KG1 (cell line): ENCODE data around the gene TRIM58.

Source experiments
- DNase-seq: peaks from one replicate; lab custom pipeline; 2025; lab: John Stamatoyannopoulos, UW

TRIM58 gene

DNA sequence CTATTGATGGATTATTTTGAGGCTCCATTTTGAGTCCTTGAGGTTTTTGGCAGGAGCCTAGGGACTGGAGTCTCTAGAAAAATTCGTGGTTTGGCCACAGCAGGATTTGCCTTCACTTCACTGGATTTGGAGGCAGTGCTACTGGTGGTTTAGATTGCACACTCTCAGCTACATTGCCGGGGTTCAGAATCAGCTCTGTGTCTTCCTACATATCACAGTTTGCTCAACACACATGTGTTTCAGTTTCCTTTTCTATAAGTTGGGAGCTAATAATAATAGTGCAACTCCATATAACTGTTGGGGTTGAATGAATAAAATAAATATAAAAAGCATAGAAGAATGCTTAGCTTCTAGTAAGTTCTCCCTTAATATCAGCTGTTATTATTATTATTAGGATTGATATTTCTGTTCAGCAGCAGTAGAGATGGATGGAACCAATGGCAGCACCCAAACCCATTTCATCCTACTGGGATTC is 38.2 kb downstream of the TRIM58 start, which contains the start of gene OR2W3:
Gene OR2W3, plus strand, starts transcription at position 425 of the 475 bp plus-strand sequence. Its CDS starts 0 bp downstream, at position 425.
- no peak for DNase-seq

DNA sequence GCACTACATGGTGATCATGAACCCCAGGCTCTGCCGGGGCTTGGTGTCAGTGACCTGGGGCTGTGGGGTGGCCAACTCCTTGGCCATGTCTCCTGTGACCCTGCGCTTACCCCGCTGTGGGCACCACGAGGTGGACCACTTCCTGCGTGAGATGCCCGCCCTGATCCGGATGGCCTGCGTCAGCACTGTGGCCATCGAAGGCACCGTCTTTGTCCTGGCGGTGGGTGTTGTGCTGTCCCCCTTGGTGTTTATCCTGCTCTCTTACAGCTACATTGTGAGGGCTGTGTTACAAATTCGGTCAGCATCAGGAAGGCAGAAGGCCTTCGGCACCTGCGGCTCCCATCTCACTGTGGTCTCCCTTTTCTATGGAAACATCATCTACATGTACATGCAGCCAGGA is 39.0 kb downstream of the TRIM58 start:
- no peak for DNase-seq

GRCh38 chr1:247904122-247904521 is 47.1 kb downstream of the TRIM58 start:
- no peak for DNase-seq

DNA sequence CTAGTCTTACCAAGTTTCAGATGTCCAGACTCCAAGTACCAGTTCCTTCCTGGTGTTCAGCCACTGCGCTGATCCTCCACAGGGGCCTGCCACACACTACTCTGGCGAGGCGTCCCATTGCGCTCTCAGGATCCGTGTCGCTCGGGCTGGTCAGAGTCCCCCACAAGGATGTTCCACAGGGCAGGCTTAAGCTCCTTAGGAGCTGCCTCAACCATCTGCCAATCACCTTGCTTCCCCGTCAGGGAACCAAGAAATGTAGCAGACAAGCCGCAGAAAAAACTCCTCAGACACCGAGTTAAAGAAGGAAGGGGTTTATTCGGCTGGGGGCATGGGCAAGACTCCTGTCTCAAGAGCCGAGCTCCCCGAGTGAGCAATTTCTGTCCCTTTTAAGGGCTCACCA is 48.2 kb downstream of the TRIM58 start:
- no peak for DNase-seq

DNA sequence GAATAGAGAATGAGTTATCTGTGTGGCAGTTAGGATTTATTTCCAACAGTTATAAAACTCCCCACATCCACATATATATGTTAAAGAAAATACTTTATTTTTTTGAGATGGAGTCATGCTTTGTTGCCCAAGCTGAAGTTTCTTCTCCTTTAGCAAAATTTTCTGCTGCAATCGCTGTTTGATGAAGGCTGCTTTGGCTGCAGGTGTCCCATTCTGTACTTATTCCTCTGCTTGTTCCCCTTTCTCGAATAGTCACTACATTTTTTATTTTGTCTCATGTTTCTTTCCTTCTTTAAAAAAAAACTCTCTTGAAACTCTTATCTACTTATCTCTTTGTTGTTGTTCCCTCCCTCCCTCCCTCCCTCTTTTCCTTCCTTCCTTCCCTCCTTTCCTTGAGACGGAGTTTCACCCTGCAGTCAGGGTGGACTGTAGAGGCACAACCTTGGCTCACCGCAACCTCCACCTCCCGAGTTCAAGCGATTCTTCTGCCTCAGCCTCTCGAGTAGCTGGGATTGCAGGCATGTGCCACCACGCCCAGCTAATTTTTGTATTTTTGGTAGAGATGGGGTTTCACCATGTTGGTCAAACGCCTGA is 49.0 kb downstream of the TRIM58 start:
- DNase-seq = no peak

- DNase-seq = peak; percentile 60
Observed at GRCh38 chr1:247906504-247907047, 49.6 kb downstream of the TRIM58 start.

GRCh38 chr1:247908766-247909165 is 51.8 kb downstream of the TRIM58 start:
- DNase-seq = no peak

DNA sequence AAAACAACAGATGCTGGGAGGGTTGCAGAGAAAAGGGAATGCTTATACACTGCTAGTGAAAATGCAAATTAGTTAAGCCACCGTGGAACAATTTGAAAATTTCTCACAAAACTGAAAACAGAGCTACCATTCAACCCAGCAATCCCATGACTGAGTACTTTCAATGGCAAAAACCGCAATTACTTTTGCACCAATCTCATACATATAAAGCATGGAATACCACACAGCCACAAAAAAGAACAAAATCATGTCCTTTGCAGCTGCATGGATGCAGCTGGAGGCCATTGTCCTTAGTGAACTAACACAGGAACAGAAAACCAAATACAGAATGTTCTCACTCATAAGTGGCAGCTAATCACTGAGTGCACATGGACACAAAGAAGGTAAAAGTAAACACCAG is 56.8 kb downstream of the TRIM58 start:
- DNase-seq = no peak

GRCh38 chr1:247914941-247915662 is 58.1 kb downstream of the TRIM58 start:
- no peak for DNase-seq

- no peak for DNase-seq
Observed at GRCh38 chr1:247919952-247920351, 63.0 kb downstream of the TRIM58 start, which contains the start of gene OR2T8. Gene OR2T8 (plus strand): TSS chr1:247920252. CDS start chr1:247921018, 766 bp downstream.

- no peak for DNase-seq
Observed at GRCh38 chr1:247923941-247924340, 67.0 kb downstream of the TRIM58 start.

- no peak for DNase-seq
Observed at GRCh38 chr1:247924868-247925267, 67.9 kb downstream of the TRIM58 start, which contains the start of gene OR2AJ1. Gene OR2AJ1 (plus strand): TSS chr1:247924889. CDS start chr1:247933769, 8,880 bp downstream.
